Activated naive CD4-positive, alpha-beta T cell treated with anti-CD3 and anti-CD28 coated beads, Interleukin-2, amount 50 U/mL, for 16 hours (primary cell): ENCODE results near the gene TFPI.

ENCODE experiments used
- DNase-seq: peaks from one replicate; pipeline ENCODE4 v3.0.0-alpha.2; 2020

Gene TFPI

GRCh38 chr2:187503700-187504099 lies 50.5 kb downstream of the TFPI start:
- no peak for DNase-seq

DNA sequence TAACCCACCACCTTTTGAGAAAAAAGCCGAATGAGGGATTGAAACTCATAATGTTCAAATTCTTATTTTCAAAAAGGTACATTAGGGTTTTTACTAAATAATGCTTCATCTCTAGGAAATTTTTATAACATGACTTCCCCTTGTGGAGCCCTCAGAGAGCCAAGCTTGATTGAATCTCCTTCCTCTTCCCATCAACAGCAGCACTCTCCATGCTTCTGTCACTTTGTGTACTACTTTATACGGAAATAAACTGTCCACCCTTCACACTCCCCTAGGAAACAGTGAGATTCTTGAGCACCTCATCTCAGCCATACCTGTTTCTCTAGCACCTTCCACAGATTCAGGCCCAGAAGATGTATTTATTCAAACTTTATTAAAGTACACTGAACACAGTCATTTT lies 51.8 kb downstream of the TFPI start:
- no peak for DNase-seq

- DNase-seq = no peak
These were observed 53.5 kb downstream of the TFPI start for GRCh38 chr2:187500585-187501359.

- DNase-seq = peak; percentile 34
These were observed 54.2 kb downstream of the TFPI start for GRCh38 chr2:187499941-187500532.

DNA sequence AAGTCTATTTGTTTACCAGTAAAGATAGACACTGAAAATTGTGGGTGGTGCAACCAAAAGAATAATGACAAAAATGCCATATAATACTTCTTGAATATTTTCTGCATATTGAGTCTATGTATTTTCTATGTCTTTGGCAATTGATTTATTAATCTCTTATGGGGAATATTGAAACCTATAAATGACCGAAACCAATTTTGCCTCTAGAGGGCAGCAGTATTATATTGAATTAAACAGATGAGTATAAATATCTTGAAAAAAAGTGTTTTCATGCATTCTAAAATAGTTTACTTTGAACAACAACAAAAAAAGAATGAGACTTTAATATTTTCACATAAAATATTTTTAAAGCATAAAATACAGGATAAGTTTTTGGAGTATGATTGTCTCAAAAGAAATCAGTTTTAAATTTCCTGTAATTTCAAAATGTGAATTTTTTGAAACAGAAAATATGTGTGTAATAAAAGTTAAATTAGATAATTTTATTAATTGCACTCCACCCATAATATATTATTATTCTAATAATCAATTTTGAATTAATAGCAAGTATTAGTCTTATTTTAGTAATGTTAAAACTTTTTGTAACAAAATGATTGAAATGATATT lies 56.3 kb downstream of the TFPI start:
- DNase-seq = no peak

GRCh38 chr2:187497140-187497539 lies 57.1 kb downstream of the TFPI start:
- no peak for DNase-seq

DNA sequence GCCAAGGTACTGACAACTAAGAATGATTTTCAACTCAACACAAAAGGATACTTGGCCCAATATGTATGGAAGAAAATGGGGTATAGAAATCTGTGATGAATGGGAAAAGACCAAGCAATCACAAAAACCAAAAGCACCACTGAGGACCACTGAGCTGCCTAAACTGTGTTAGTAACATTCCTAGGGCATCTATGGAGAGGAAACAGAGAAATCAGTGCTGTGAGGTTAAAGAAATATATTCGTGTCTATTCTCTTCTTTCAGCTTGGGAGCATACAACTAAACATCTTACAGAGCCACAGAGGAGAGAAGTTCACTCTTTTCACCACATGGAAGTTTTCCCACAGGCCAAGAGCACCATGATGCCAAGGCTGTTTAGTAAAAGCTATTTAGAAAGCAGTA lies 58.9 kb downstream of the TFPI start:
- no peak for DNase-seq

DNA sequence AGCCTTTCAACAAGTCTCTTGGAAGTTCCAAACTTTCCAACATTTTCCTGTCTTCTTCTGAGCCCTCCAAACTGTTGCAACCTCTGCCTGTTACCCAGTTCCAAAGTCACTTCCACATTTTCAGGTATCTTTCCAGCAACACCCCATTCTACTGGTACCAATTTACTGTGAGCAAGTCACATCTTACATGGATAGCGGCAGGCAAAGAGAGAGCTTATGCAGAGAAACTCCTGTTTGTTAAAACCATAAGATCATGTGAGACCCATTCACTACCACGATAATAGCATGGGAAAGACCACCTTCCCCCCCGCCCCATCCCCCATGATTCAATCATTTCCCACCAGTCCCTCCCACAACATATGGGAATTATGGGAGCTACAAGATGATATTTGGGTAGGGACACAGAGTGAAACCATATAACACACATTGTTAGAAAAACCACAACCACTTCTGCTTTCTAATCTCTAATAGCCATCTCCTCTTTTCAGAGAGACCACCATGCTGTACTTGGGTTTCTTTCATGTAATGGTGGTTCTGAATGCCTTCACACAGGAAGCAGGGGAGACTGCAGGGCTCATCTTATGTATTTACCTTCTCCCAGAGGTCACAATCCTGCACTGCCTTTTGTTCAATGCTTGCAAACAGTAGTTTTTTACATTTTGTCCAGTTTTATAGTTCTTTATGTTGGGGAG lies 60.2 kb downstream of the TFPI start:
- no peak for DNase-seq

DNA sequence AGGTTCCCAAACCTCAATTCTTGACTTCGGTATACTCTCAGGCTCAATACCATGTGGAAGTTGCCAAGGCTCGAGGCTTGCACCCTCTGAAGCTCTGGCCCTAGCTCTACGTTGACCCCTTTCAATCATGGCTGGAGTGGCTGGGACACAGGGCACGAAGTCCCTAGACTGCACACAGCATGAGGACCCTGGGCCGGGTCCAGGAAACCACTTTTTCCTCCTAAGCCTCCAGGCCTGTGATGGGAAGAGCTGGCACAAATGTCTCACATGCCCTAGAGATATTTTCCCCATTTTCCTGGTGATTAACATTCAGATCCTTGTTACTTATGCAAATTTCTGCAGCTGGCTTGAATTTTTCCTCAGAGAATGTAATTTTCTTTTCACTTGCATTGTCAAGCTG lies 61.1 kb downstream of the TFPI start:
- no peak for DNase-seq

DNA sequence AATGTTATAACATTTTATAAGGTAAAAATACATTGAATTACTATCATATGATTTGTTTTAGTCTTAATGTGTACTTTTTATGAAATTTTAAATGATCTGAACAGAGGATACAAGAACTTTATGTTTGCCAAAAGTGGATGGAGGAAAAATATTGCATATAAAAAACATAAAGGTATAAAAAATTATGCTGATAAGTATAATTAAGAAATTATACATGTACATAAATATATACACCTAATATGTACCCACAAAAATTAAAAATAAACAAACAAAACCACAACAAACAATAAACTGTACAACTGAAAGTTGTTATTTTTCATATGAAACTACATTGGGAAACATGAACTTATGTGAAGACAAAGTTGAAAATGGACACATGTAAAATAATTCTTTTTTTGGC lies 68.0 kb downstream of the TFPI start:
- no peak for DNase-seq

DNA sequence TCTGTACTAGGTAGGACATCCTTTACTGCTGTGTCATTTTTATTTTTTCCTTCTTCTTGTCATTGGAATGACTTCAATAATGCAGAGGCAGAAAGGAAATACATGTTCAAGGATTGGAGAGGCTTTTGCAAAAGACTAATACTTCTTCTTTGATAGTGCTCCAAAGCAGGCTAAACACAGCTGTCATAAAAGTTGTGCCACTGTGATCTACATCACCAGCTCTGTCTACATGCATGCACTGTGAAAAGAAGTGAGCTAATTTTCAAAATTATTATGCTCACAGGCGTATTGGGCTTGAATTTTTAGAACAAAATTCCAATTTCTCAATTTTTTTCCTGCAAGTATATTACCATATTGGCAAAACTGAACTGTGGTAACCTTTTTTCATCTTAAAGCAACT lies 68.7 kb downstream of the TFPI start:
- no peak for DNase-seq

DNA sequence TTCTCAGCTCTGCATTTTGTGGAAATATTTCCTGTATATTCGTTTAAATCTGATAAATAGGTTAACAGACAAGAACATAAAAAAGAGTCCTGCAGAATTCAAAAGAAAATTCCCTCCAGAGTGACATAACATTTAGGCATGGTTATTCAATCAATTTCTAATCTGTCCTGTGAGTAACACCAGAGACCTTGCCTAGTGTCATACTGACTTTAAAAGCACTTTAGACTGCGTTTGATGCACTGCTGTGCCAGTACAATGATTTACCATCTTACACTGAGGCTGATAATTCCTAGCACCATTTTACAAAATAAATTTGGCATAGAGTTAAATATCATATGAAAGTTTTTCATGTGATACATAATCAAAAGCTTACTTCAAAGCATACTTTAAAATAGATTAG lies 70.7 kb downstream of the TFPI start:
- no peak for DNase-seq

DNA sequence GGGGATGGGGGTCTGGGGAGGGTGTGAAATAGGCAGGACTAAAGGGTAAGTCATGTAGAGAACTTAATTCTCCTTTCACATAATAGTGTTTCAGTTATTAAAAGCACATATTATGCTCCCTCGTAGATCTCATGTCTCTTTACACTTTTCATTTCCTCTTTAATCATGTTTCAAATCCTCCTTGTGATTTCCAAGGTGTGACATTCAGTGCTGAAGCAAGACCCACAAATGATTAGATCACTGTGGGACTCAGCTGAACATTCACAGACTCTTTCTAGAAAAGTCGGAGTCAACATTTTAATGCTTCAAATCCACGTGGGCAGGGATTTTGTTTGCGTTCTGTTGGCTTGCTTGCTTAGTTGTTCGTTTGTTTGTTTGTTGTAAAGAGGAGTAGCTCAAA lies 71.4 kb downstream of the TFPI start:
- no peak for DNase-seq

DNA sequence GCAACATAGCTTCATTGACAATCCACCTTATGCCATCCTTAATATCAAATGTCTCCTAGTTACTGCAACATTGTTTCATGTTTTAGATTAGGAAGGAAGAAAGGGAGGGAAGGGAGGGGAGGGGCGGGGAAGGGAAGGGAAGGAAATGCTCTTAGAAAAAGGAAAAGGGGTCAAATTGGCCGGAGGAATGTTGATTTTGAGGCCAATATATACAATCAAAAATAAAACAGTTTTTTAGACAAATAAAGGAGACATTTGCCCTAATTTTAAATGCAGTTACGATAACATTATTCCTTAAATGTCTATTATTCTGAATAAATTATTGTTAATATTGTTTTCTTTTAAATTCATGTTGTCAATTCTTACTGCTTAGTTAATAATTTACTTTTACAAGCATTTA lies 72.7 kb downstream of the TFPI start:
- no peak for DNase-seq

GRCh38 chr2:187478719-187479118 lies 75.5 kb downstream of the TFPI start:
- no peak for DNase-seq

- no peak for DNase-seq
These were observed 77.2 kb downstream of the TFPI start for GRCh38 chr2:187477051-187477450.

DNA sequence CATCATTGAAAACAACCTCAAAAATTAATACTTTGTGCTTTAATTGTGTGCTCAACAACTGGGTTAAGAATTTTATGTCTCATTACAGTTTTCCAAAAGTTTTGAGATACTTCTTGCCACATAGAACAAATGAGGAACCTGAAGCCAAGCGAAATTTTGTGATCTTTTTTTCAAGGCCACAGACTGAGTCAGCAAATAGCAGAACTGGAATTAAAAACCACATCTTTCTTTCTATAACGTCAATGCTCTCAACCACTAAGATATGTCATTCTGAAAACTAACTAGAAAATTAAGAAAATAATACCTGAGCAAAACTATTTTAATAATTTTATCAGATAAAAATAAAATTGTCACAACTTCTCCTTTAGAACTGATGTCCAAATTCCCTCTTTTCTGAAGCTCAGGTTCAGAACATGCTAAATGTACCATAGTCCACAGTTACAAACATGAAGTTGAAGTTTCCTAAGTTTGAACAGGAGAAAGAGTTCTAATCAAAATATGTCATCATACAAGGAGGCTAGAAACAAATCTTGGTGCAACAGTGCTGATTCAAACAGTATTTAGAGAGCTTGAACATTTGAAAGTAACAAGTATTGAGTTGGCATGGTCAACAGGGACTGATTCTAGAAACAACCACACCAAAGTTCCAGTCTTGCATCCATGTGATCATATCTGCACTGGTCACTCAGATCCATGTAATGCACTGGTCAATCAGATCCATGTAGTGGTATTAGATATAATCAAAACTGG lies 78.6 kb downstream of the TFPI start:
- no peak for DNase-seq

GRCh38 chr2:187470698-187471097 lies 83.5 kb downstream of the TFPI start:
- DNase-seq = no peak

DNA sequence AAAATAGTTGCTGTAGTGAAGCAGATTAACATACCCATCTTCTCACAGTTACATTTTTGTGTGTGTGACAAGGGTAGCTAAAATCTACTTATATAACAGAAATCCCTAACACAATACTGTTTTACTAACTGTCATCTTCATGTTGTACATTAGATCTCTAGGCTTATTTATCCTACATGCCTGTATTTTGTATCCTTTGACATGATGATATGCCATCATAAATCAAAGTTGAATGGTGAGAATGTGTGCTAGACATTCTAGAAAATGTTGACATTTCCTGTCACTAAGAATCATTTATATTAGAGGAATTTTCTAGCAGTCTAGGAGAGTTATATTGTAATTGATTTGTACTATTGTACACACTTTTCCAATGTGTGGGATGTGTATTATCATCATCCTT lies 84.7 kb downstream of the TFPI start:
- no peak for DNase-seq

DNA sequence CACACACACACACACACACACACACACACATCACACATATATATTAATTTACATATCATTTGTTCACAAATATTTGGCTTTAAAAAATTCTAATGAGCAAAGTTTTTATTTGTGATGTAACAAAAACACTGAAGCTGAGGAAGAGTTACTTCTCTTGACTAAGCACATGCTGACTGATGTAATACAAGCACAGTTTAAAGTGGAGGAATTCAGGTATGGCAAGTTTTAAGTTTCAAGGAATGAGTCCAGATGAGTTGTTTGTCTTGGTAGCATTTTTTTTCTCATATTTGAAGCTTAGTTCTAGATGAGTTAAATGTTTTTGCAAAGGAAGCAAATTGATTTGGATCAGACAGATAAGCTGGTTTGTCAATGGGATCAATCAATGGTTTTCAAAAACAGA lies 86.0 kb downstream of the TFPI start:
- no peak for DNase-seq

- DNase-seq = no peak
These were observed 88.0 kb downstream of the TFPI start for GRCh38 chr2:187466129-187466792.

DNA sequence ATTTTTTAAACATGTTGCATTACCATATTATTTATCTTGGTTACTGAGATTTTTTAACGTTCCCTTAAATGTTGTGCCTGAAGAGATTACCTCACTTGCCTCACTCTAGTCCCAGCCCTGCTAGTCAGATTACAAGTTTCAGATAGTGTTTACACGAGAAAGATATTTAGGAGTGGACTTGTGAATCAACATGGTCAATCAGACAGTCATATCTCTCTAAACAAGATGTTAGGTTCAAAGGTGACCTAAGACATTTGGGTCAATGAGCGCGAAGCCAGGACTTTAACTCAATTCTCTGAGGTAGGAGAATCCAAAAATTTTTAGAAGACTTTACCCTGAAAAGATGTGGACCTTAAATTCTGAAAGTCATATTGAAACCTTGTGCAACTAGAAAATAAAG lies 91.4 kb downstream of the TFPI start:
- DNase-seq = no peak
